Mammary epithelial cell (primary cell): Measurements from ENCODE around the gene KCND3.

ENCODE experiments used
- EZH2 ChIP-seq: IDR thresholded peaks from 2 replicates; pipeline ENCODE4 v1.6.1; 2012; ENCODE audit warnings: low read length, inconsistent platforms, borderline replicate concordance
- TF ChIP-seq, protein P1 (sequence below), 2 donors: IDR thresholded peaks in 1 of 2; conservative IDR thresholded peaks in 1 of 2; 2 replicates each; pipeline ENCODE4 v1.5.1; 2011 to 2012; ENCODE audit warnings: inconsistent platforms in 2 of 2, low read length in 2 of 2, mild to moderate bottlenecking in 2 of 2, control low read depth in 1 of 2, low read depth in 1 of 2; ENCODE audit not compliant: insufficient read depth in 1 of 2; ENCODE audit errors: extremely low read depth in 1 of 2

DNA sequence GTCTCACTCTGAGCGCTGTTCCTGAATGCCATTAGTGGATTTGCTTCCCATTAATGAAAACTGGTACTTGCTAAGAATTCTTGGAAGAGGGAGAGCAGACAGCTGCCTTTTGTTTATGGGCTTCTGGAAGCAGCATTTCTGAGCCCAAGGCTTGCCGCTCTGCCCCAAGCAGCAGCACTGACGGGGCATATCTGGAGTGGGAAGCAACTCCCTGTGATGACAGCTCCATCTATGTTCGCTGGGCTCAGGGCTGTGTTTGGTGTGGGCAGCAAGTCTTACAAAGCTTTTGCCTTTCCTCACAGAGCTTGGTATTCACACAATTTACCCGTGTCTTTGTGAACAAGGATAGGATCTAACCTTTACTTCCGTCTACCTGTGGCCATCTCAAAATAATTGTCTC lies 161.5 kb downstream of the KCND3 start:
- TF ChIP-seq, protein P1, sequence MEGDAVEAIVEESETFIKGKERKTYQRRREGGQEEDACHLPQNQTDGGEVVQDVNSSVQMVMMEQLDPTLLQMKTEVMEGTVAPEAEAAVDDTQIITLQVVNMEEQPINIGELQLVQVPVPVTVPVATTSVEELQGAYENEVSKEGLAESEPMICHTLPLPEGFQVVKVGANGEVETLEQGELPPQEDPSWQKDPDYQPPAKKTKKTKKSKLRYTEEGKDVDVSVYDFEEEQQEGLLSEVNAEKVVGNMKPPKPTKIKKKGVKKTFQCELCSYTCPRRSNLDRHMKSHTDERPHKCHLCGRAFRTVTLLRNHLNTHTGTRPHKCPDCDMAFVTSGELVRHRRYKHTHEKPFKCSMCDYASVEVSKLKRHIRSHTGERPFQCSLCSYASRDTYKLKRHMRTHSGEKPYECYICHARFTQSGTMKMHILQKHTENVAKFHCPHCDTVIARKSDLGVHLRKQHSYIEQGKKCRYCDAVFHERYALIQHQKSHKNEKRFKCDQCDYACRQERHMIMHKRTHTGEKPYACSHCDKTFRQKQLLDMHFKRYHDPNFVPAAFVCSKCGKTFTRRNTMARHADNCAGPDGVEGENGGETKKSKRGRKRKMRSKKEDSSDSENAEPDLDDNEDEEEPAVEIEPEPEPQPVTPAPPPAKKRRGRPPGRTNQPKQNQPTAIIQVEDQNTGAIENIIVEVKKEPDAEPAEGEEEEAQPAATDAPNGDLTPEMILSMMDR (conservative IDR thresholded peaks at IDR 0.05 in 1 of 2, IDR thresholded peaks at IDR 0.05 in 1 of 2; ENCODE audit: extremely low read depth in 1 of 2, insufficient read depth in 1 of 2, low read depth in 1 of 2, low read length in 2 of 2) = no peak
- no peak for TF ChIP-seq EZH2
